T-helper 17 cell (primary cell): ENCODE data around the gene MACROD2. TPM values are rescaled to one million over a fixed set of nuclear protein-coding genes. Genes with fewer than 3 reads are reported as not detected.

Experiments
- ATAC-seq: fragments of 150-1000 bp; cut with Tn5 transposase; 2 replicates; pipeline ENCODE4 v1.10.0; 2021; ENCODE audit warnings: mild to moderate bottlenecking, moderate library complexity
- DNase-seq, 3 donors: peaks; one replicate each; pipeline versions ENCODE4 v3.0.0 to v3.0.0-alpha.2; 2020 to 2021
- H3K9me3 ChIP-seq: one replicate; pipeline ENCODE4 v1.7.0; 2013; ENCODE audit warnings: low read length, mild to moderate bottlenecking; ENCODE audit not compliant: control insufficient read depth, poor library complexity, severe bottlenecking
- H3K27ac Mint-ChIP-seq: one replicate; pipeline ENCODE4 v1.8.0; 2022; ENCODE audit warnings: mild to moderate bottlenecking, moderate library complexity, mixed read lengths
- H3K27me3 Mint-ChIP-seq: one replicate; pipeline ENCODE4 v1.8.0; 2022; ENCODE audit warnings: mixed read lengths
- H3K36me3 Mint-ChIP-seq: one replicate; pipeline ENCODE4 v1.8.0; 2022; ENCODE audit warnings: low read depth, mixed read lengths
- H3K4me1 Mint-ChIP-seq: one replicate; pipeline ENCODE4 v1.8.0; 2022; ENCODE audit warnings: mild to moderate bottlenecking, mixed read lengths
- H3K4me3 Mint-ChIP-seq: one replicate; pipeline ENCODE4 v1.8.0; 2022; ENCODE audit warnings: mild to moderate bottlenecking, moderate library complexity, mixed read lengths
- total RNA-seq, 4 donors: library from RNA in 2 of 4; stranded (reverse) in 2 of 4; gene quantifications; one replicate each; pipeline ENCODE4 v1.2.3 and lab custom pipeline; 2022 to 2026

MACROD2 gene
- total RNA-seq, 2 donors from 2014 or later, result 0.85 TPM; not detected in 1

- no peak for DNase-seq
- no peaks in the 10 kb centered on the region for H3K9me3 ChIP-seq
- Mint-ChIP-seq H3K36me3 (no peaks in the 10 kb centered on the region), H3K4me3 (no peak overlapping the region), H3K4me1 (no peaks in the 10 kb centered on the region), H3K27ac (no peak overlapping the region), H3K27me3 (no peaks in the 10 kb centered on the region)
- ATAC-seq, result no peak
Observed at GRCh38 chr20:15875446-15875845, 1880.1 kb downstream of the MACROD2 start.

DNA sequence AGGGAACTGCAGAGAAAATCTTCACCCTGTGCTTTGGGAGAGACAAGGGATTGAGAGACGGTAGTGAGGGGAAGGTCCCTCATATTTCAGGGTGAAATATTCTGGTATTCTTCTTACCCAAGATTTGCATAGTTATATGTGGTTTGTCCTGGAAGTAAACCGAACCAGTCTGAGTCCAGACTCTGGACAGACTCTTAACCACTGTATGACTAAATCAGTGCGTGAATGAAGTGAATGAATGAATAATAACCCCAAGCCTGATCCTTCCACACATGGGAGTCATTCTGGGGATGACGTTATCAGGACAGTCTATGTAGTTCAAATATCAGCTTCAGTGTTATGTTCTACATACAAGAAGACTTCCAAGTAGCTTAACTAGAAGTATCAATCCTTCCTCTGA is 1887.2 kb downstream of the MACROD2 start:
- H3K36me3 Mint-ChIP-seq, result no peaks in the 10 kb centered on the region
- ATAC-seq, result no peak
- H3K27ac Mint-ChIP-seq, result no peak overlapping the region
- DNase-seq, result no peak
- H3K27me3 Mint-ChIP-seq, result no peaks in the 10 kb centered on the region
- no peaks in the 10 kb centered on the region for H3K4me1 Mint-ChIP-seq
- H3K4me3 Mint-ChIP-seq, result no peak overlapping the region
- H3K9me3 ChIP-seq, result no peaks in the 10 kb centered on the region

DNA sequence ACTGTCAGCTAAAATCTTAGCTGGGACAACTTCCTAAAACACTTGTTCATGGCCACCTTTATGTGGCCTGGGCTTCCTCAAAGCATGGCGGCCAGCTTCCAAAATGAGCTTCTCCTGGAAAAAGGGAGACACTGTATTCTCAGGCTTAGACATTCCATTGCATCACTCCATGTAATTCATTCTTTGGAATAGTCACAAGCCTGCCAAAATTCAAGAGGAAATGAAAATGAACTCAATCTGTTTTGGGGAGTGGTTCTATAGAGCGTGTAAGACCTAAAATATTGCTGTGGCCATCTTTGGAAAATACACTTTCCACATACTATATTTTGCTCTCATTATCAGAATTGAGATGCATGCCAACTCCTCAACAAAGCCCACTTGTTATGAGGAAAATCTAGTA is 1890.9 kb downstream of the MACROD2 start:
- H3K36me3 Mint-ChIP-seq, result no peaks in the 10 kb centered on the region
- no peaks in the 10 kb centered on the region for H3K27me3 Mint-ChIP-seq
- H3K4me3 Mint-ChIP-seq, result no peak overlapping the region
- no peaks in the 10 kb centered on the region for H3K4me1 Mint-ChIP-seq
- no peaks in the 10 kb centered on the region for H3K9me3 ChIP-seq
- no peak for ATAC-seq
- DNase-seq, result no peak
- no peak overlapping the region for H3K27ac Mint-ChIP-seq

DNA sequence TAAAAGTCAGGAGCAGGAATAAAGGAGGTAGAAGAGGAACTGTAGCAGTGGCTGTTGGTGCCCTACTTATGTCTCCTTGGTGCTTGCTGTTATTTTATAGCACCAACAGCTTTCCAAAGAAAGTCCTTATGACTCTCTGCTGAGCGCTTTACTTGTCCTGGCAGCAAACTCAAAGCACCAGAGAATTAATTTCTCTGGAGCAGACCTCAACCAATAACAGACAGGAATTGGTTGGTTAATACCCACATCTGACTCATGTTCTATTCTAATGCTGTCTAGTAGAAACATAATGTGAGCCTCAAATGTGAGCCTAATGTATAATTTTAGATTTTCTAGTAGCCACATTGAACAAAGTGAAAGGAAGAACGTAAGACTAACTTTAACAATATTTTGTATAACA is 1892.1 kb downstream of the MACROD2 start:
- Mint-ChIP-seq H3K27ac (no peak overlapping the region), H3K4me1 (no peaks in the 10 kb centered on the region), H3K27me3 (no peaks in the 10 kb centered on the region), H3K36me3 (no peaks in the 10 kb centered on the region), H3K4me3 (no peak overlapping the region)
- no peak for ATAC-seq
- no peak for DNase-seq
- no peaks in the 10 kb centered on the region for H3K9me3 ChIP-seq

DNA sequence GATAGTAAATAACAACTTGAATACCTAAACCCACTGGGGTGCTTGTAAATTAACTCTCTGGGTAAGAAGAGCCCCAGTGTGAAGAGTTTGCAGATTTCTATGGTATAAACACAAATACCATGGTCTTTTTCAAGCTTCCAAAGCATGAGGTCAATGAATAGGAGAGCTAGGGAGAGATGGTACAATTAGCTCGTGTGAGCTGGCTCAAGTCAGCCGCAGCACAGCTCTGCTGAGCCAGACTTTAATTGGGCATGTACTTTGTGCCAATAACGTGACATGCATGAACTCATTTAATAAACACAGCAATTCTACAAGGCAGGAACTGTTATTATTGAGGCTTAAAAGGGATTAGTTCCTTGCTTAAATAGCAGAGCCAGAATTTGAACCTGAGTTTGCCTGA is 1893.7 kb downstream of the MACROD2 start:
- Mint-ChIP-seq H3K36me3 (no peaks in the 10 kb centered on the region), H3K4me1 (no peaks in the 10 kb centered on the region), H3K27me3 (no peaks in the 10 kb centered on the region), H3K27ac (no peak overlapping the region), H3K4me3 (no peak overlapping the region)
- ATAC-seq (no peak), DNase-seq (no peak)
- no peaks in the 10 kb centered on the region for H3K9me3 ChIP-seq

- no peak overlapping the region for H3K27ac Mint-ChIP-seq
- H3K36me3 Mint-ChIP-seq, result no peaks in the 10 kb centered on the region
- DNase-seq (no peak), ATAC-seq (no peak)
- H3K4me3 Mint-ChIP-seq, result no peak overlapping the region
- no peaks in the 10 kb centered on the region for H3K27me3 Mint-ChIP-seq
- no peaks in the 10 kb centered on the region for H3K4me1 Mint-ChIP-seq
- H3K9me3 ChIP-seq, result no peaks in the 10 kb centered on the region
Observed at GRCh38 chr20:15889514-15890256, 1894.4 kb downstream of the MACROD2 start.

DNA sequence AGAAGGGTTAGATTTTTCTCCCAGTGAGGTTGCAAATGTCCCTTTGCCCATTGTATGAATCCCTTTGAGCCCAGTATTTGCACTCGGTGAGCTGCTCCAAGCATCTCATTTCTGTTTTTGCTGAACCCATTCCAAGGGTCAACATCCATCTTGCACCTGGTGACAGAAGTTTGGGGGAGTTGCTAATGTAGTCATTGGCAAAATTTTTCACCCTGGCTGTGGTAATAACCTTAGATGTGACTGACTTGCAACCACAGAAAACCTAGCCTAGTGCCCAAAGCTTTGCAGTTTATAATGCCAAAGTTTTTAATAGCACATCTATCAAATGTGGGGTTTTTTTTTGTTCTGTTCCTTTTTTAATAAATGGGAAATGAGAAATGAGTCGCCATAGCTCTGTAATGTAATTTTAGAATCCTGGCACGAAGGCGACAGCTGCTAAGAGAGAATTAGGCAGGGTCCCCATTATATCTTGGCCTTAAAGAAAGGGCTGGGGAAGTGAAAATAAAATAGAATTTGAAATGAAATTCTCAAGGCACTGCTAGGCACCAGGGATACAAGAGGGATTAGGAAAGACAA is 1895.2 kb downstream of the MACROD2 start:
- H3K36me3 Mint-ChIP-seq, result no peaks in the 10 kb centered on the region
- H3K27ac Mint-ChIP-seq, result no peak overlapping the region
- H3K27me3 Mint-ChIP-seq, result no peaks in the 10 kb centered on the region
- no peaks in the 10 kb centered on the region for H3K4me1 Mint-ChIP-seq
- DNase-seq (no peak), ATAC-seq (no peak)
- no peak overlapping the region for H3K4me3 Mint-ChIP-seq
- H3K9me3 ChIP-seq, result no peaks in the 10 kb centered on the region

GRCh38 chr20:15895126-15895525 is 1899.8 kb downstream of the MACROD2 start:
- DNase-seq (no peak), ATAC-seq (no peak)
- H3K27ac Mint-ChIP-seq, result no peak overlapping the region
- no peaks in the 10 kb centered on the region for H3K9me3 ChIP-seq
- H3K4me1 Mint-ChIP-seq, result peaks cover 2% of the 10 kb centered on the region
- H3K36me3 Mint-ChIP-seq, result no peaks in the 10 kb centered on the region
- no peaks in the 10 kb centered on the region for H3K27me3 Mint-ChIP-seq
- H3K4me3 Mint-ChIP-seq, result no peak overlapping the region

DNA sequence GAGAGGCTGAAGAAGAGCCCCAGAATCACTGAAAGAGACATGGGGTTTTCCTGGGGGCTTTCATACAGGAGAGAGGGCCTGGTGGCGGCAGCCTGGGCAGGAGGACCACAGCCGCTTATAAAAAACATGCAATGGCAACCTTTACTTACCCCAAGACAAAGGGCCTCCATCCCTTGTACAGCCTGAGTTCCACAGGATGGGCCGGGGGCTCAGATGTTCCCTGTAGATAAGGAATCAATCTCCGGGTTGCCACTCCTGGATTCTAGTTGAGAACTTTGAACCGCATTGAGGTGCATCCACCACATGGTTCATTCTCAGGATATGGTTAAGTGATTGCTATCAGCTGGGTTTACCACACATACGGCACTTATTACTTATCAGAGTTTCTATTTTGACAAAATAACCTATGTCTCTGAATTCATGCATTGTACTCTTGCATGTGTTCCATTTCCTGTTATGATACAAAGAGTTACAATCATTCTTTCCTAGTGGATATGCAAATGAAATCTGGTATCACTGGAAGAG is 1900.3 kb downstream of the MACROD2 start:
- Mint-ChIP-seq H3K4me3 (no peak overlapping the region), H3K27me3 (no peaks in the 10 kb centered on the region), H3K36me3 (no peaks in the 10 kb centered on the region), H3K27ac (no peak overlapping the region), H3K4me1 (peaks cover 2% of the 10 kb centered on the region)
- no peaks in the 10 kb centered on the region for H3K9me3 ChIP-seq
- peak; percentile 69 for ATAC-seq
- DNase-seq, result no peak

DNA sequence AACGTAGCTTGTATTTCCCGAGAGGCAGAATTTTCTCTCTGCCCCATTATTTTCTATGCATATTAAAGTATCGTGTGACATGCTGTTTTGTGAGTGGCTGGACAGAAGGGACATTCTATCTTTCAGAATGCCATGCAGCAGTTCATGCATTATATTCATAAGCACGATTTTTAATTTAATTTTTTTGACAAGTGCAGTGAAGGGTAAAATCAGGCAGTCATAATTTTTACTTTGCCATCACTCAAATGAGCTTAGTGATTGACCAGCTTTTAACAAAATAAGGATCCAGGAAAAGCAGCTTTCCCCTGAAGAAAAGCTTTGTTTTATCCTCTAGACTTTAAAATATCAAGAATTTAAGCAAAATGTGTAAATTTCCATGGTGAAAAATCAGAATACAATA is 1904.7 kb downstream of the MACROD2 start:
- Mint-ChIP-seq H3K27me3 (no peaks in the 10 kb centered on the region), H3K27ac (no peak overlapping the region), H3K36me3 (no peaks in the 10 kb centered on the region), H3K4me3 (no peak overlapping the region), H3K4me1 (peaks cover 2% of the 10 kb centered on the region)
- DNase-seq (no peak), ATAC-seq (no peak)
- no peaks in the 10 kb centered on the region for H3K9me3 ChIP-seq

- Mint-ChIP-seq H3K4me3 (no peak overlapping the region), H3K36me3 (no peaks in the 10 kb centered on the region), H3K27ac (no peak overlapping the region), H3K4me1 (peaks cover 2% of the 10 kb centered on the region), H3K27me3 (no peaks in the 10 kb centered on the region)
- no peaks in the 10 kb centered on the region for H3K9me3 ChIP-seq
- DNase-seq (no peak), ATAC-seq (no peak)
Observed at GRCh38 chr20:15900443-15900842, 1905.1 kb downstream of the MACROD2 start.

- DNase-seq (no peak), ATAC-seq (no peak)
- Mint-ChIP-seq H3K27me3 (no peaks in the 10 kb centered on the region), H3K36me3 (no peaks in the 10 kb centered on the region), H3K4me3 (no peak overlapping the region), H3K27ac (no peak overlapping the region), H3K4me1 (no peaks in the 10 kb centered on the region)
- H3K9me3 ChIP-seq, result no peaks in the 10 kb centered on the region
Observed at GRCh38 chr20:15902493-15902892, 1907.2 kb downstream of the MACROD2 start.

DNA sequence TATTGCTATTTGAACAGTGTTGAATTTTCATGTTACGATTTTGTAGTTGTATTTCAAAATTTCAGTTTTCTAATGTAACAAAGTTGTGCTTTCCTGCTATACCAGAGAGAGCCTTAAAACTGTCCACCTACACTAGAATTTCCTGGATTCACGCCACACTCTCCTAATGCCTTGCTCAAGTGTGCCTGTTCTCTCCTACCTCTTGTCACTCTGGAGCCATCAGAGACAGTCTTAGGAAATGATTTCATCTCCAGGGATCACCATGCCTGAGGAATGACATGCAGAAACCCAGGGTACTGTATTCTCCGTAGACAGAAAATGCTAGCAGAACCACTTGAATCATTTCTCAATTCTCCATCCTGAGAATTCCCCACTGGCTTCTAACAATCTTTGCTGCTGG is 1910.3 kb downstream of the MACROD2 start:
- ATAC-seq, result no peak

DNA sequence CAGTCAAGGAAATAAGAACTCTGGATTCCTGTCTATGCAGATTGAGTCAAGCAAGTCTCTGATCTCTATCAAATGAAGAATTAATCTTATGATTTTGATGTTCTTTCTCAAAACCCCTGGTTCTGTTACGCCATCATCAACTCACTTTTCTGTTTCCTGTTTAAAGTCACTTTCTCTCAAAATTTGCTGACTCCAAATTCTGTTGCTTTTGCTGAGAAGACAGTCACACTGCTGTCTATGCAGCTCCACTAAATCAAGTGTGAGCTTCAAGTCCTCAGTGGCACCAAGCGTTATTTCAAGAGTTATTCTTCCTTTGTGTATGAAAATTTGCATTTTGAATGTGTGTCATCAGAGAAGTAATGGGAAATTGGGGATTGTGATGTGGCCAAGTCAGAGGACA is 1914.7 kb downstream of the MACROD2 start:
- H3K36me3 Mint-ChIP-seq, result no peaks in the 10 kb centered on the region
- no peak overlapping the region for H3K27ac Mint-ChIP-seq
- no peak for ATAC-seq
- no peak overlapping the region for H3K4me3 Mint-ChIP-seq
- no peaks in the 10 kb centered on the region for H3K4me1 Mint-ChIP-seq
- no peaks in the 10 kb centered on the region for H3K9me3 ChIP-seq
- H3K27me3 Mint-ChIP-seq, result no peaks in the 10 kb centered on the region
- no peak for DNase-seq

More for the DNA sequence above, 1910.3 kb downstream of the MACROD2 start:
- DNase-seq, result no peak
- H3K9me3 ChIP-seq, result no peaks in the 10 kb centered on the region
- Mint-ChIP-seq H3K27ac (no peak overlapping the region), H3K4me3 (no peak overlapping the region), H3K4me1 (no peaks in the 10 kb centered on the region), H3K27me3 (no peaks in the 10 kb centered on the region), H3K36me3 (no peaks in the 10 kb centered on the region)
